HUES48 (cell line): ENCODE measurements around the gene PRKCD.

ENCODE experiments used
- H3K27ac ChIP-seq: one replicate; pipeline ENCODE4 v1.7.0; 2013; ENCODE audit warnings: low read depth, low read length, inconsistent platforms
- H3K27me3 ChIP-seq: 2 replicates; pipeline ENCODE4 v1.6.1; 2013; ENCODE audit warnings: mild to moderate bottlenecking, low read length; ENCODE audit not compliant: control insufficient read depth, insufficient read depth
- H3K36me3 ChIP-seq: 2 replicates; pipeline ENCODE4 v1.6.1; 2013; ENCODE audit warnings: low read length; ENCODE audit not compliant: control insufficient read depth, insufficient read depth
- H3K4me1 ChIP-seq: 2 replicates; pipeline ENCODE4 v1.6.1; 2013; ENCODE audit warnings: mild to moderate bottlenecking, low read length; ENCODE audit not compliant: control insufficient read depth, insufficient read depth
- H3K4me3 ChIP-seq: 2 replicates; pipeline ENCODE4 v1.5.1; 2013; ENCODE audit warnings: mild to moderate bottlenecking, low read depth, low read length
- H3K9ac ChIP-seq: 2 replicates; pipeline ENCODE4 v1.6.1; 2013; ENCODE audit warnings: mild to moderate bottlenecking, low read depth, low read length, moderate library complexity
- H3K9me3 ChIP-seq: 2 replicates; pipeline ENCODE4 v1.6.1; 2013; ENCODE audit warnings: low read length; ENCODE audit not compliant: control insufficient read depth, insufficient read depth

PRKCD gene

GRCh38 chr3:53194210-53195065 lies 33.4 kb downstream of the PRKCD start:
- peaks cover 13% of the 10 kb centered on the region for H3K36me3 ChIP-seq
- no peak overlapping the region for H3K4me3 ChIP-seq
- no peak overlapping the region for H3K9ac ChIP-seq
- H3K9me3 ChIP-seq = no peaks in the 10 kb centered on the region
- peaks cover 16% of the 10 kb centered on the region; the same call in 1 of the 2 replicates for H3K4me1 ChIP-seq
- no peaks in the 10 kb centered on the region for H3K27me3 ChIP-seq
- H3K27ac ChIP-seq = no peak overlapping the region

- peaks cover 16% of the 10 kb centered on the region; the same call in 1 of the 2 replicates for H3K4me1 ChIP-seq
- H3K9me3 ChIP-seq = no peaks in the 10 kb centered on the region
- H3K27me3 ChIP-seq = no peaks in the 10 kb centered on the region
- H3K9ac ChIP-seq = no peak overlapping the region
- no peak overlapping the region for H3K4me3 ChIP-seq
- H3K36me3 ChIP-seq = peaks cover 7% of the 10 kb centered on the region
- no peak overlapping the region for H3K27ac ChIP-seq
These were observed 34.0 kb downstream of the PRKCD start for GRCh38 chr3:53195066-53195450.

GRCh38 chr3:53195602-53196574 lies 34.9 kb downstream of the PRKCD start:
- H3K9me3 ChIP-seq = no peaks in the 10 kb centered on the region
- no peak overlapping the region for H3K27ac ChIP-seq
- peaks cover 16% of the 10 kb centered on the region; the same call in 1 of the 2 replicates for H3K4me1 ChIP-seq
- H3K4me3 ChIP-seq = no peak overlapping the region
- no peak overlapping the region for H3K9ac ChIP-seq
- H3K27me3 ChIP-seq = no peaks in the 10 kb centered on the region
- no peaks in the 10 kb centered on the region for H3K36me3 ChIP-seq

- peak overlapping the region; percentile 72 for H3K27ac ChIP-seq
- no peaks in the 10 kb centered on the region for H3K27me3 ChIP-seq
- H3K4me3 ChIP-seq = no peak overlapping the region
- H3K9me3 ChIP-seq = no peaks in the 10 kb centered on the region
- no peak overlapping the region for H3K9ac ChIP-seq
- H3K36me3 ChIP-seq = no peaks in the 10 kb centered on the region
- H3K4me1 ChIP-seq = peaks cover 16% of the 10 kb centered on the region; the same call in 1 of the 2 replicates
These were observed 35.8 kb downstream of the PRKCD start for GRCh38 chr3:53196575-53197407.

GRCh38 chr3:53198256-53198977 lies 37.4 kb downstream of the PRKCD start:
- peaks cover 12% of the 10 kb centered on the region; the same call in 1 of the 2 replicates for H3K4me1 ChIP-seq
- H3K9ac ChIP-seq = no peak overlapping the region
- no peak overlapping the region for H3K4me3 ChIP-seq

GRCh38 chr3:53198996-53199395 lies 38.0 kb downstream of the PRKCD start:
- no peak overlapping the region for H3K27ac ChIP-seq
- no peaks in the 10 kb centered on the region for H3K36me3 ChIP-seq
- H3K27me3 ChIP-seq = no peaks in the 10 kb centered on the region
- H3K4me3 ChIP-seq = no peak overlapping the region
- H3K9me3 ChIP-seq = no peaks in the 10 kb centered on the region
- no peak overlapping the region for H3K9ac ChIP-seq
- H3K4me1 ChIP-seq = peaks cover 7% of the 10 kb centered on the region; the same call in 1 of the 2 replicates

More at GRCh38 chr3:53198256-53198977, 37.4 kb downstream of the PRKCD start:
- H3K9me3 ChIP-seq = no peaks in the 10 kb centered on the region
- no peak overlapping the region for H3K27ac ChIP-seq
- H3K36me3 ChIP-seq = no peaks in the 10 kb centered on the region
- no peaks in the 10 kb centered on the region for H3K27me3 ChIP-seq

- no peaks in the 10 kb centered on the region for H3K9me3 ChIP-seq
- peaks cover 3% of the 10 kb centered on the region; the same call in 1 of the 2 replicates for H3K4me1 ChIP-seq
- H3K9ac ChIP-seq = no peak overlapping the region
- H3K36me3 ChIP-seq = no peaks in the 10 kb centered on the region
- no peak overlapping the region for H3K4me3 ChIP-seq
- no peak overlapping the region for H3K27ac ChIP-seq
- H3K27me3 ChIP-seq = no peaks in the 10 kb centered on the region
These were observed 38.8 kb downstream of the PRKCD start for GRCh38 chr3:53199834-53200233.

GRCh38 chr3:53200501-53201498 lies 39.8 kb downstream of the PRKCD start:
- H3K27ac ChIP-seq = no peak overlapping the region
- H3K4me1 ChIP-seq = peaks cover 3% of the 10 kb centered on the region; the same call in 1 of the 2 replicates
- no peak overlapping the region for H3K9ac ChIP-seq
- no peaks in the 10 kb centered on the region for H3K36me3 ChIP-seq
- H3K9me3 ChIP-seq = no peaks in the 10 kb centered on the region
- H3K4me3 ChIP-seq = no peak overlapping the region
- no peaks in the 10 kb centered on the region for H3K27me3 ChIP-seq

- Histone ChIP-seq H3K4me3 (no peak overlapping the region), H3K27ac (no peak overlapping the region), H3K9me3 (no peaks in the 10 kb centered on the region), H3K4me1 (no peaks in the 10 kb centered on the region), H3K27me3 (no peaks in the 10 kb centered on the region), H3K36me3 (no peaks in the 10 kb centered on the region), H3K9ac (no peak overlapping the region)
These were observed 41.5 kb downstream of the PRKCD start for GRCh38 chr3:53202331-53203015.
